ENCODE data around the gene CEP112. TPM values are rescaled to one million over a fixed set of nuclear protein-coding genes. Genes with fewer than 3 reads are reported as not detected.

Gene CEP112
- total and polyA plus RNA-seq, 2 of the 8 experiments (the other 6 are each of a cell fraction or from before 2014, with no cell fraction given): 0.62 to 3.1 TPM

DNA sequence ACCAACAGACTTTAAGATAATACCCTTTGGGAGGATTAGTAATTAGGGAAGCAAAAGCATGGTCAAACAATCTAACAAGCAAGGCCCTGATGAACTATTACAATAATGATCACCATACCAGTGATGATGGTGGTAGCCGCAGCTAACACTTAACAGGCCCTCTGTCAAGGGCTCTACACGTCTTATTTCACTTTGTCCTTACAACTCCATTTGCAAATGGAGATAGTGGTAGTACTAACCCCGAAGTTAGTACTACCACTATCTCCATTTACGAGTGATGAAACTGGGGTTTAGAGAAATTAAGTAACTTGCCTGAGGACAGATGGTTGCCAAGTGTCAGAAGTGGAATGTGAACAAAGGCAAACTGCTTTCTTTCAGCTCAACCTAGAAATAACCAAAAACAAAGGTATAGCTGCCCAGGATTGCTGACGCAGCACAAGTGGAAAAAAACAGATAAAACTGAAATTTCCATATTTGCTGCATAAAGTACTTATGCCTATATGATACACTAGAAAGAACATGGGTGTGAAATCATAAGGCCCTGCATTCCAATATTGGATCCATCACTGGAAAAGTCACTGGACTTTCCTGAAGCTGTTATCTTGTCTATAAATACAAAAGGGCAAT, 24.6 kb downstream of the CEP112 start:
- H3K79me1 ChIP-seq (ENCODE audit: low read depth, low read length): no peaks in the 10 kb centered on the region
- FAIRE-seq (no peak), DNase-seq (ENCODE audit: low read depth in 1 of 2, low spot score in 2 of 2) (no peak)
- 64% methylated on average over 5 of the region's 5 CpGs; no CpG with 5 or more reads in 1 of the 2 experiments for WGBS, 2 experiments (ENCODE audit: extremely low coverage in 1 of 2, insufficient coverage in 1 of 2, insufficient read length in 1 of 2, insufficient replicate concordance in 2 of 2, low coverage in 1 of 2, low lambda C conversion rate in 2 of 2, missing lambda C conversion rate in 1 of 2)
- no peak overlapping the region for H2BK120ac ChIP-seq (replicated peaks; ENCODE audit: low read depth, low read length)
- H3K27me3 ChIP-seq (replicated peaks in 1 of 4; ENCODE audit: control insufficient read depth in 3 of 4, extremely low read depth in 1 of 4, insufficient read depth in 3 of 4, low read length in 3 of 4): no peaks in the 10 kb centered on the region
- TF ChIP-seq MAFK (IDR thresholded peaks at IDR 0.05; ENCODE audit: low read depth, low read length) (0 out of 2 replicates have a peak, but pooled peaks have one; percentile 30), POLR2AphosphoS5 (IDR thresholded peaks at IDR 0.05; ENCODE audit: low read depth, low read length) (no peak)
- no peak overlapping the region for H2BK12ac ChIP-seq (ENCODE audit: low read depth, low read length)
- no peak overlapping the region for H3K9ac ChIP-seq (replicated peaks in 1 of 4; ENCODE audit: extremely low read depth in 1 of 4, low read depth in 3 of 4, low read length in 3 of 4)
- H3K9me3 ChIP-seq (ENCODE audit: insufficient read depth in 2 of 2, low read depth in 1 of 2, low read length in 1 of 2): no peaks in the 10 kb centered on the region
- ChIA-PET POLR2A (ENCODE audit: partially characterized antibody) (no interaction called here), CTCF (ENCODE audit: partially characterized antibody) (interaction anchor here (1.0 to 1.2 kb wide), 3 partner anchors 17 to 934 kb away, joined by 3 read pairs; no protein-coding TSS in a partner anchor)
- H3K14ac ChIP-seq (ENCODE audit: insufficient read length): no peak overlapping the region
- no peak overlapping the region for H4K8ac ChIP-seq (ENCODE audit: extremely low read depth, insufficient read depth, low read length)
- no peaks in the 10 kb centered on the region for H3K79me2 ChIP-seq (ENCODE audit: control insufficient read depth in 1 of 2, insufficient read depth in 2 of 2, low read length in 2 of 2)
- no peaks in the 10 kb centered on the region for H3K36me3 ChIP-seq (ENCODE audit: control insufficient read depth in 2 of 4, insufficient read depth in 4 of 4, low read length in 3 of 4)
- no peak overlapping the region for H2BK5ac ChIP-seq (ENCODE audit: low read depth, low read length)
- H3K27ac ChIP-seq (ENCODE audit: low read depth, low read length): no peak overlapping the region
- no peak overlapping the region for H4K5ac ChIP-seq (ENCODE audit: insufficient read length, low read depth, low read length)
- H4K20me1 ChIP-seq (replicated peaks in 1 of 2; ENCODE audit: control insufficient read depth in 1 of 2, insufficient read depth in 2 of 2, low read length in 2 of 2): no peaks in the 10 kb centered on the region
- no peak overlapping the region for H3K56ac ChIP-seq (replicated peaks; ENCODE audit: insufficient read length, low read depth, low read length)
- no peak overlapping the region for H2BK15ac ChIP-seq (ENCODE audit: low read length)
- no peak overlapping the region for H3K4ac ChIP-seq (replicated peaks; ENCODE audit: insufficient read length, low read depth, low read length)
- H3K4me1 ChIP-seq (replicated peaks in 1 of 4; ENCODE audit: control insufficient read depth in 3 of 4, insufficient read depth in 4 of 4, low read length in 3 of 4): no peaks in the 10 kb centered on the region
- H2AK5ac ChIP-seq (ENCODE audit: low read depth, low read length): no peak overlapping the region
- no peak overlapping the region for H3K18ac ChIP-seq (ENCODE audit: extremely low read depth, low read length)
- no peak overlapping the region for H2BK20ac ChIP-seq (ENCODE audit: low read length)
- H2AFZ ChIP-seq (ENCODE audit: low read length): no peak overlapping the region
- H3K4me2 ChIP-seq (ENCODE audit: insufficient read depth in 1 of 2, low read depth in 2 of 2, low read length in 2 of 2): no peak overlapping the region
- no peak overlapping the region for H3K4me3 ChIP-seq (ENCODE audit: extremely low read depth in 1 of 4, insufficient read depth in 2 of 4, low read depth in 3 of 4, low read length in 4 of 4)
- H4K91ac ChIP-seq (replicated peaks; ENCODE audit: insufficient read length, low read length): no peak overlapping the region
- H3K23ac ChIP-seq (ENCODE audit: insufficient read length): no peak overlapping the region
- H3K23me2 ChIP-seq (ENCODE audit: low read depth, low read length): no peaks in the 10 kb centered on the region

All from H1 (cell line).